Tibial artery (tissue), 4 donors: ENCODE results near the gene SLC9A9.

Experiments
- DNase-seq, 2 donors: peaks; one replicate each; pipeline ENCODE4 v3.0.0-alpha.2; 2019
- H3K27ac ChIP-seq, 2 donors: fragments of 200-600 bp; sonication (generic) in 1 of 2; 1 replicate in 1 of 2; 2 replicates in 1 of 2; pipeline ENCODE4 v1.5.1; 2018 to 2019; ENCODE audit warnings: mild to moderate bottlenecking in 1 of 2
- H3K27me3 ChIP-seq, 2 donors: fragments of 200-600 bp; sonication (generic) in 1 of 2; one replicate each; pipeline versions ENCODE4 v1.5.1 to v1.6.0; 2016 to 2019
- H3K36me3 ChIP-seq, 3 donors: fragments of 200-600 bp; sonication (generic) in 2 of 3; one replicate each; pipeline ENCODE4 v1.5.1; 2016 to 2019; ENCODE audit warnings: mild to moderate bottlenecking in 2 of 3
- H3K4me1 ChIP-seq, 4 donors: fragments of 200-600 bp; sonication (generic) in 2 of 4; 1 replicate in 3 of 4; 2 replicates in 1 of 4; pipeline ENCODE4 v1.5.1; 2016 to 2019
- H3K4me3 ChIP-seq, 2 donors: fragments of 200-600 bp; sonication (generic) in 1 of 2; 1 replicate in 1 of 2; 2 replicates in 1 of 2; pipeline ENCODE4 v1.5.1; 2018 to 2019; ENCODE audit warnings: mild to moderate bottlenecking in 2 of 2
- H3K9me3 ChIP-seq, 3 donors: fragments of 200-600 bp; sonication (generic) in 1 of 3; one replicate each; pipeline ENCODE4 v1.5.1; 2016 to 2019
- CTCF ChIP-seq, 2 experiments: fragments of 200-600 bp in 1 of 2; fragments of 450-650 bp in 1 of 2; IDR thresholded peaks; one replicate each; pipeline ENCODE4 v1.5.1; 2017 to 2019; ENCODE audit warnings: antibody characterized with exemption in 2 of 2, mild to moderate bottlenecking in 1 of 2, moderate library complexity in 1 of 2
- intact Hi-C: fragments of 100-400 bp; cut with DNase I; formaldehyde crosslinking; loops from one replicate; pipeline ENCODE4 v1.15.0; 2023; ENCODE audit warnings: low total_unique reads

Gene SLC9A9

GRCh38 chr3:143847787-143848631, at the start of gene SLC9A9:
TSS of gene SLC9A9 (minus strand) at chr3:143848468. CDS start at chr3:143848322, 146 bp downstream.
- no peaks in the 10 kb centered on the region for H3K27me3 ChIP-seq
- peak in 1 of 2 donors; percentile 59 for DNase-seq
- no peaks in the 10 kb centered on the region for H3K36me3 ChIP-seq
- peak within 1 kb of the TSS; percentile 55 to 66 for H3K4me3 ChIP-seq
- intact Hi-C loops: no loop called here
- TF ChIP-seq CTCF (IDR thresholded peaks at IDR 0.05): no peak
- peaks cover 0 to 5% (median 2%) of the 10 kb centered on the region in 4 donors for H3K4me1 ChIP-seq
- H3K27ac ChIP-seq: peak within 1 kb of the TSS; percentile 46 to 54
- no peaks in the 10 kb centered on the region for H3K9me3 ChIP-seq

GRCh38 chr3:143897576-143898295, 49.5 kb upstream of the SLC9A9 start:
- Histone ChIP-seq H3K36me3 (no peaks in the 10 kb centered on the region), H3K27me3 (no peaks in the 10 kb centered on the region), H3K4me3 (no peak overlapping the region), H3K4me1 (no peaks in the 10 kb centered on the region), H3K9me3 (no peaks in the 10 kb centered on the region), H3K27ac (no peak overlapping the region)
- no peak for DNase-seq
- intact Hi-C loops: no loop called here
- no peak for TF ChIP-seq CTCF (IDR thresholded peaks at IDR 0.05)

GRCh38 chr3:143896486-143896885, 48.2 kb upstream of the SLC9A9 start:
- no peak for DNase-seq
- Histone ChIP-seq H3K4me3 (no peak overlapping the region), H3K27me3 (no peaks in the 10 kb centered on the region), H3K9me3 (no peaks in the 10 kb centered on the region), H3K4me1 (no peaks in the 10 kb centered on the region), H3K27ac (no peak overlapping the region), H3K36me3 (no peaks in the 10 kb centered on the region)
- intact Hi-C loops: no loop called here
- TF ChIP-seq CTCF (IDR thresholded peaks at IDR 0.05): no peak

- Histone ChIP-seq H3K9me3 (no peaks in the 10 kb centered on the region), H3K27me3 (no peaks in the 10 kb centered on the region), H3K27ac (no peak overlapping the region), H3K4me3 (no peak overlapping the region), H3K36me3 (no peaks in the 10 kb centered on the region), H3K4me1 (no peaks in the 10 kb centered on the region)
- no peak for DNase-seq
- peak in 1 of 2 experiments; percentile 7 for TF ChIP-seq CTCF (IDR thresholded peaks at IDR 0.05)
- intact Hi-C loops: no loop called here
Observed at GRCh38 chr3:143895805-143896204, 47.5 kb upstream of the SLC9A9 start.

GRCh38 chr3:143888846-143889245, 40.6 kb upstream of the SLC9A9 start:
- no peaks in the 10 kb centered on the region for H3K9me3 ChIP-seq
- H3K27ac ChIP-seq: no peak overlapping the region
- TF ChIP-seq CTCF (IDR thresholded peaks at IDR 0.05): no peak
- DNase-seq: no peak
- H3K4me3 ChIP-seq: no peak overlapping the region
- H3K27me3 ChIP-seq: no peaks in the 10 kb centered on the region
- intact Hi-C loops: no loop called here
- H3K4me1 ChIP-seq: no peaks in the 10 kb centered on the region
- no peaks in the 10 kb centered on the region for H3K36me3 ChIP-seq
